ENCODE results near the gene ZNF552. TPM values are rescaled to one million over a fixed set of nuclear protein-coding genes. Genes with fewer than 3 reads are reported as not detected.

ZNF552 gene
- total and polyA plus RNA-seq, 2 of the 8 experiments (the other 6 are each of a cell fraction or from before 2014, with no cell fraction given) = 5.9 to 11.6 TPM

GRCh38 chr19:57807541-57807940, 7.2 kb downstream of the ZNF552 start:
- Histone ChIP-seq H2BK120ac (replicated peaks; ENCODE audit: low read depth, low read length) (no peak overlapping the region), H2BK15ac (ENCODE audit: low read length) (no peak overlapping the region), H3K9ac (replicated peaks in 1 of 4; ENCODE audit: extremely low read depth in 1 of 4, low read depth in 3 of 4, low read length in 3 of 4) (no peak overlapping the region), H3K4me1 (replicated peaks in 1 of 4; ENCODE audit: control insufficient read depth in 3 of 4, insufficient read depth in 4 of 4, low read length in 3 of 4) (peaks cover 4 to 7% (median 5%) of the 10 kb centered on the region in 4 experiments; a peak in 4 of 7 replicates), H3K4me3 (ENCODE audit: extremely low read depth in 1 of 4, insufficient read depth in 2 of 4, low read depth in 3 of 4, low read length in 4 of 4) (no peak overlapping the region), H3K18ac (ENCODE audit: extremely low read depth, low read length) (no peak overlapping the region), H3K27me3 (replicated peaks in 1 of 4; ENCODE audit: control insufficient read depth in 3 of 4, extremely low read depth in 1 of 4, insufficient read depth in 3 of 4, low read length in 3 of 4) (no peaks in the 10 kb centered on the region), H4K91ac (replicated peaks; ENCODE audit: insufficient read length, low read length) (no peak overlapping the region), H3K27ac (ENCODE audit: low read depth, low read length) (no peak overlapping the region), H2AK5ac (ENCODE audit: low read depth, low read length) (no peak overlapping the region), H4K8ac (ENCODE audit: extremely low read depth, insufficient read depth, low read length) (no peak overlapping the region), H3K14ac (ENCODE audit: insufficient read length) (no peak overlapping the region), H3K23ac (ENCODE audit: insufficient read length) (no peak overlapping the region), H3K36me3 (ENCODE audit: control insufficient read depth in 2 of 4, insufficient read depth in 4 of 4, low read length in 3 of 4) (peaks cover 2 to 21% (median 17%) of the 10 kb centered on the region in 4 experiments; a peak in 7 of 8 replicates), H2BK12ac (ENCODE audit: low read depth, low read length) (no peak overlapping the region), H3K9me3 (ENCODE audit: insufficient read depth in 2 of 2, low read depth in 1 of 2, low read length in 1 of 2) (no peaks in the 10 kb centered on the region), H3K79me2 (ENCODE audit: control insufficient read depth in 1 of 2, insufficient read depth in 2 of 2, low read length in 2 of 2) (peaks cover 0 to 2% of the 10 kb centered on the region in 2 experiments; a peak in 2 of 4 replicates), H3K79me1 (ENCODE audit: low read depth, low read length) (0 out of 2 replicates have a peak, but pooled peaks cover 2% of the 10 kb centered on the region), H3K4ac (replicated peaks; ENCODE audit: insufficient read length, low read depth, low read length) (no peak overlapping the region), H3K56ac (replicated peaks; ENCODE audit: insufficient read length, low read depth, low read length) (no peak overlapping the region), H4K5ac (ENCODE audit: insufficient read length, low read depth, low read length) (no peak overlapping the region), H3K4me2 (ENCODE audit: insufficient read depth in 1 of 2, low read depth in 2 of 2, low read length in 2 of 2) (no peak overlapping the region), H4K20me1 (replicated peaks in 1 of 2; ENCODE audit: control insufficient read depth in 1 of 2, insufficient read depth in 2 of 2, low read length in 2 of 2) (peaks cover 0 to 4% of the 10 kb centered on the region in 2 experiments), H3K23me2 (ENCODE audit: low read depth, low read length) (peaks cover 10% of the 10 kb centered on the region; the same call in 1 of the 2 replicates), H2BK5ac (ENCODE audit: low read depth, low read length) (no peak overlapping the region), H2AFZ (ENCODE audit: low read length) (no peak overlapping the region), H2BK20ac (ENCODE audit: low read length) (no peak overlapping the region)
- WGBS, 2 experiments (ENCODE audit: extremely low coverage in 1 of 2, insufficient coverage in 1 of 2, insufficient read length in 1 of 2, insufficient replicate concordance in 2 of 2, low coverage in 1 of 2, low lambda C conversion rate in 2 of 2, missing lambda C conversion rate in 1 of 2) = 92% methylated on average over 2 of the region's 2 CpGs; no CpG with 5 or more reads in 1 of the 2 experiments
- DNase-seq (ENCODE audit: low read depth in 1 of 2, low spot score in 2 of 2) (no peak), FAIRE-seq (no peak)
- ChIA-PET POLR2A (ENCODE audit: partially characterized antibody) (interaction anchor here (0.8 to 1.8 kb wide), 2 partner anchors 12 to 23 kb away, joined by 4 to 10 read pairs; partner anchors contain the start of gene ZNF587B), CTCF (ENCODE audit: partially characterized antibody) (interaction anchor here (0.9 kb wide), 1 partner anchor 19 kb away, joined by 4 read pairs; no protein-coding TSS in a partner anchor)
- TF ChIP-seq TBP (IDR thresholded peaks at IDR 0.05; ENCODE audit: low read depth, low read length) = no peak
- TF ChIP-seq FOSL1 (IDR thresholded peaks at IDR 0.05; ENCODE audit: insufficient read depth, low read depth, low read length) = no peak
- TF ChIP-seq CHD2 (IDR thresholded peaks at IDR 0.05; ENCODE audit: low read length) = no peak
- TF ChIP-seq NANOG (IDR thresholded peaks at IDR 0.05; ENCODE audit: insufficient read depth, low read depth, low read length, poor library complexity, severe bottlenecking) = no peak
- no peak for TF ChIP-seq SP4 (IDR thresholded peaks at IDR 0.05; ENCODE audit: low read length)
- no peak for TF ChIP-seq TCF12 (IDR thresholded peaks at IDR 0.05; ENCODE audit: low read depth, low read length)
